DLD1 (cell line): ENCODE data around the gene CAMK2A.

Experiments used
- in situ Hi-C: cut with HindIII; loops from 2 replicates; pipeline ENCODE4 v1.10.0; 2017; ENCODE audit warnings: low sequenced_read_pairs

Gene CAMK2A

DNA sequence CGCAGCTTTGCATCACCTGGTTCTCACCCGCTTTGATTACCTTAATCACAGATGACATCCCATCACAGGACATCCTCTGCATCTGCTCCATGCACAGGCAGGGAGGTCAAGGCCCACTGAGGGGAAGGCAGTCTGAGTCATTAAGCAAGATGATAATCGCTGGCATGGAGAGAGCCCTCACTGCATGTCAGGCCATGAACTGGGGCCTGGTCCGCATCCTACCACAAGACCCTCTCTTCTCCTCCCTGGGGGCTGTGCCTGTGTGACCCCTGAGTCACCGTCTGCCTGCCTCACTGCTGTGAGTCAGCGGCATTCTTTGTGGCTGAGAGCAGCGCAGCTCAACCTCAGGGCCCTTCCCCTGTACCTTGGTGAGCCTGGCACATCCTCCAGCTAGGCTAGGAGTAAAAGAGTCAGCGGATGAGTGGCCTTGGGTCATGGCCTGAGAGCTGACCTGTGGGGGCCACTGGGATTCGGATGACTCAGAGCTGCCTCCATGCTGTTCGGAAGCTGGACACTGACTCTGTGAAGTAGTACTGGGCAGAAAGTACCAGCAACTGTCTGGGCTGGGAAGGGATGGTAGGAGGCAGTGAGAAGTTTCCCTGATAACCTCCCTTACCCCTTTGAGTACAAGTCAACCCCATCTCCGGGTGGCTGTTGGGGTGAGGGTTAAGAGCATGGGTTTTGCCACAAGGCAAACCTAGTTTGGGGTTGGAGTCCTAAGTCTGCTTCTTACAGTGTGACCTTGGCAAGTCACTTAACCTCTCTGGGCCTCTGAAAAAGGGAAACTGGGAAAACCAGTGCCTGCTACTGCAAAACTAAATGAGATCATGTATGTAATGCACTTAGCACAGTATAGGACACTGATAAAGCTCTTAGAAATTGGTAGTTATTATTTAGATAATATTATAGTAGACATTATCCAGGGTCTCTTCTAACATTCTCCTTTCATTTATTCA, 27.8 kb upstream of the CAMK2A start:
- in situ Hi-C loops, result no loop called here

DNA sequence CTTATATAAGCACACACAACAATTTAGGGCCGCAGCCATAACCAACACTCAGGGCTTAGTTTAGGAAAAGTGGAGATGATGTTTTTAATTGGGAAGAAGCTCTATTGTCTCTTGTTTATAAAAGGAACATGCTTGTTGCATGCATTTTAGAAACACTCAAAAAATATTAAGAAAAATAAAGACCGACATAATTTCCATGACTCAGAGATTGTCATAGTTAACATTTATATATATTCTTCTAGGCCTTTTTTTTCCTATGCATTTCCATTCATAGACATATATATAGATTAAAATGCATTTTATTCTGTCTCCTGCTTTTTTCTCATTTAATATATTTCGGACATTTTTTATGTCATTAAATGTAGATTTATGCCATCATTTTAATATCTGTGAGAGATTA, 26.7 kb upstream of the CAMK2A start:
- in situ Hi-C loops, result no loop called here

DNA sequence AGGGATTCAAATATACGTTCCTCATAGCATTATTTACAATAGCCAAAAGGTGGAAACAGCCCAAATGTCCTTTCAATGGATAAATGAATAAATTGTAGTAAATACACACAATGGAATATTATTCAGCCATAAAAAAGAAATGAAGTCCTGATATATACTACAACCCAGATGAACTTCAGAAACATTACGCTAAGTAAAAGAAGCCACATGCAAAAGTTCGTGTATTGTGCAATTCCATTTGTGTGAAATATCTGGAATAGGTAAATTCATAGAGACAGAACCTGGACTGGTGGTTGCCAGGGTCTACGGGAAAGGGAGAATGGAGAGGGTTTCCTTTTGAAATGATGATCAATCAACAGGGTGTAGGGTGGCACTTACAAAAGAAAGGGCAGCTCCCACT, 25.7 kb upstream of the CAMK2A start:
- in situ Hi-C loops, result no loop called here

DNA sequence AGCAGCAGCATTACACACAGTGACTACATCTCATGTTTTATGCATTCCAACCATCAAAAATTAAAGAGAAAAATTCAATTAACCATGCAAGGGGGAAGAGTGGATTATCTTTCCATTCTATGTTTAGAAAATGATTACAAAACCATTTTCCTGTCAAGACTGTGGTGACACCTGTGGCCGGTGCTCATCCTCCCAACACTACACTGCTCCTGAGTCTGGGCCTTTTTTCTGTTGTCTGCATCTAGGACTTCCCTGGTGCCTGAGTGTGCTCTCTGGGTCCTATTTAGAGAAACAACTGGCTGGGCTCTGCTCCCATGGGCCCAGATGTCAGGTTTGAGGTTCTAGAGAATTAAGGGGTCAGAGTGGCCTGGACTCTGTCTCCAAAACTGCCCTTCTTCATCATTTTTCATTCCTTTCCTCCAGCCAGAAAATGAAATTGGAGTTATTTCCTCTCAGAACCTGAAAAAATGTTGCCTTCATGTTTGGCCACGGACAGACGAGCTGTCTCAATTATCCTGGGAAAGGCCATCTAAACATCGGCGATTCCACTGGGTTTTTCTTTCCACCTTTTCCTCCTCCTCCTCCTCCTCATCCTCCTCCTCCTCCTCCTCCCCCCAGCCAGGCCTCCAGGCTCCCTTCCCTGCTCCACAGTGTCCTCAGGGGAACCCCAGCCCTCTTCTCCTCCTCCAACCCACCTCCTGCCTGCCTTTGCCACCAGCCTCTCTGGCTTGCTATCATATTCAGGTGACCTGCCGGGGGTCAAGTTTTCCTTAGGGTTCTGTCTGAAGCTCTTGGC, 24.5 kb upstream of the CAMK2A start:
- in situ Hi-C loops, result no loop called here

DNA sequence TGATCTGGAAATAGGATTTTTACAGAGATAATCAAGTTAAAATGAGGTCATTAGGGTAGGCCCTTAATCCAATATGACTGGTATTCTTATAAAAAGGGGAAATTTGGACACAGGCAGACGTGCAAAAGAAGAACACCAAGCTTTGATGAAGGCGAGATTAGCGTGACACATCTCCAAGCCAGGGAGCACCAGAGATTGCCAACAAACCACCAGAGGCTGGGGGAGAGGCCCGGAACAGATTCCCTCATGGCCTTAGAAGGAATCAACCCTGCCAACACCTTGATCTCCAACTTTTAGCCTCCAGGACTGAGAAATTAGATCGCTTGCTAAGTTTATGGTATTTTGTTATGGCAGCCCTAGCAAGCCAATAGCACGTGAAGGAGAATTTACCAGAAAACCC, 23.9 kb upstream of the CAMK2A start:
- in situ Hi-C loops, result no loop called here

DNA sequence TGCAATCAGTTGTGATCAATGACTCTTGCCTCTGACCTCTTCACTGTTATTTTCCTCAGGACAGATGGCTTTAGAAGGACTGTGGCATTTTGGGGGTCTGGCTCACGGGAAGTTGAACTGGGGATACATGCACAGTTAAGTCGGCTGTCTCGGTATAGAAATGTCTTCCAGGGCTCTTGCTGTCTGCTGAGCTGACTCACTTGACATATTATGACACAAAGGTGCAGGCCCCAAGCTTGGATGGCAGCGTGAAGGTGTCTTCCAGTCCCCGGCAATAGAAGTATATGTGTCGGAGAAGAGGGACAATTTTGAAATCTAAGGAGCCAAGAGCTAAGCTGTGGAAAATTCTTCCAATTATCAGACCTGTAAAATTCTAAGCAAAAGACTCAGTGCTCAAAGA, 22.9 kb upstream of the CAMK2A start:
- in situ Hi-C loops, result no loop called here

DNA sequence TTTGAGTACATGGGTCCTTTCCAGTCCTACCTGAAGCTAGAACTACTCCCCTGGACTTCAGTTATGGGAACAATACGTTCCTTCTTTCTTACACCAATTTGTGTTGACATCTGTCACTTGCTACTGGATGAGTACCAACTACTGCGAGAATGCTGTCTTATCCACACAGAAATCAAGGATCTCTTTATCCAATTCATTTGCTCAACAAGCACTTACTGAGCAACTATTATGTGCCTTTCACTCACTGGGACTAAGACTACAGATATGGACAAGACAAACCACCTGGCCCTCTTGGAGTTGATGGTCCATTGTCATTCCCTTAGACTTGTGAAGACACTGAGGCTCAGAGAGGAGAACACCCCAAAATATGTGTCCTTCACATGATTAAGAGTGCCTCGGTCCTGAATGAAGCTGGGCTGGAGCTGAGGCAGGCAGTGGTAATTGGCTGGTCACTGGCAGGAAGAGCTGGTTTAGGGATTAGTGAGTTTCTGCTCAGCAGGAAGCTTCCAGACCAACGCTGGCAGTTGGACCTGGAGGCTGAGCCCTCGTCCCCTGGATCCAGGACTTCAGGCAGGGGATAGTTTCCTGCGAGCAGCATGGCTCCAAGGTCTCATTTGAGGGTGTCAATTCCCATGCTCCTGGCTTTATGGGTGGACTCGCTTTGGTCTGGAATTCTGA, 21.6 kb upstream of the CAMK2A start:
- in situ Hi-C loops, result no loop called here

DNA sequence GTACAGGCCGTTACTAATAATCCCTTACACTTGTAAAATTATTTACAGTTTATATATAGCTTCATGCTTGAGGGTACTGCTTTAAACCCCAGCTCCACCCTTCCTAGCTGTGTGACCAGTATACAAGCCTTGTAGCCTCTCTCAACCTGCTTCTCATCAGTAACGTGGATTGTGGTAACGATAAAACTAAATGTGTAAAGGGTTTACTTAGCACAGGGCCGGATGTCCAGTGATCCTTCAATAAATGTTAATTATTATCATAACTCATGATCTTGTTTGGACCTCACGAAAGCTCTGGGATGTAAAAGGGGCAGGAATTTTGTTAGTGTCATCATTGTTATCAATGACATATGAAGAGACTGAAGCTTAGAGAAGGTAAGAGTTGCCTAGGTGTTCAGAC, 20.7 kb upstream of the CAMK2A start:
- in situ Hi-C loops, result no loop called here

DNA sequence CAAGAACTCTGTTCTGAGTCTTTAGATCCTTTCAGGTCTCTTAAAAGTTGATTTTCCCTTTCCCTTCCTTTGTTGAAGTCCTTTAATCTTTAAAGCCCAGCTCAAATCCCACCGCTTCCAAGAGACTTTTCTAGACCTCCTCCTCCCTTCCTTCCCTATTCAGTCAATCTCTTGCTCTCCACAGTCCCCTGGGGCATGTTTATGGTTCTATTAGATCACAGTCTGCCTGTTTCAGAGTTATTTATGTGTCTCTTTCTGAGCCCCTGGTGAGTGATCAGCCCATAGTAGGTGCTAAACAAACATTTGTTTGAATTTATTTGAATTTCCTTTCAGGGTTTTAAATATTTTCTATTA, 20.3 kb upstream of the CAMK2A start:
- in situ Hi-C loops, result no loop called here

DNA sequence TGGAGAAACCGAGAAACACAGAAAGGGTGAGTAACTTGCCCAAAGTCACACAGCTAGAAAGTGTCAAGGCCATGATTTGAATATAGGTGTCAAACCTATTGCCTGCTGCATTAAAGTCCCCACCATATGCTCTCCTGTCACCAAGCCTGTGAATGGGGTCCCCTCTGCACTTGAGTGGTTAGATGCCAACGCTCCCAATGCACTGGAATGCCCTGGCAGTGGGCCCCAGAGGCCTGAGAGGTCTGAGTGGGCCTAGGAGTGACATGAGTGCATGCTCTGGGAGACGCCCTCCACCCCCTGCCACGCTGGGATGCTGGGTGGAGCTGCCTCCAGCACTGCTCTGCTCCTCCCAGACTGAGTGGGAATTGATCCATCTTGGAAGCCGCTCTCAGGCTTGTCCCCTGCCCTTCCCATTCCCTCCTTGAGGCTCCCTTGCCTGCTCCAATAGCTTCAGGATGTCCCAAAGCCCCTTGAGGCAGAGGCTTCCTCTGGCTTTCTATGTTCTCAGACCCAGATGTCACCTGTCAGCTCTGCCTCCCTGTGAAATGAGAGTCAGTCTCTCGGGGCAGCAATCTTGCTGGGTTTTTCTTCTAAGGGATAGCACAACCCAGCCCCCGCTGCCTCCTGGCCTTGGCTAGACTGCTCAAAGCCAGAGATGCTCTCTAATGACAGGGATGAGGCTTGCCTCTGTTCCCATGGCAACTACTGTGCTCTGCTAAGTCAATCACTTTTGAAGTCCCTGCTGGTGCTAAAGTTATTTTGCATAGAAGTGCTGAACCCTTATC, 19.7 kb upstream of the CAMK2A start:
- in situ Hi-C loops, result no loop called here

DNA sequence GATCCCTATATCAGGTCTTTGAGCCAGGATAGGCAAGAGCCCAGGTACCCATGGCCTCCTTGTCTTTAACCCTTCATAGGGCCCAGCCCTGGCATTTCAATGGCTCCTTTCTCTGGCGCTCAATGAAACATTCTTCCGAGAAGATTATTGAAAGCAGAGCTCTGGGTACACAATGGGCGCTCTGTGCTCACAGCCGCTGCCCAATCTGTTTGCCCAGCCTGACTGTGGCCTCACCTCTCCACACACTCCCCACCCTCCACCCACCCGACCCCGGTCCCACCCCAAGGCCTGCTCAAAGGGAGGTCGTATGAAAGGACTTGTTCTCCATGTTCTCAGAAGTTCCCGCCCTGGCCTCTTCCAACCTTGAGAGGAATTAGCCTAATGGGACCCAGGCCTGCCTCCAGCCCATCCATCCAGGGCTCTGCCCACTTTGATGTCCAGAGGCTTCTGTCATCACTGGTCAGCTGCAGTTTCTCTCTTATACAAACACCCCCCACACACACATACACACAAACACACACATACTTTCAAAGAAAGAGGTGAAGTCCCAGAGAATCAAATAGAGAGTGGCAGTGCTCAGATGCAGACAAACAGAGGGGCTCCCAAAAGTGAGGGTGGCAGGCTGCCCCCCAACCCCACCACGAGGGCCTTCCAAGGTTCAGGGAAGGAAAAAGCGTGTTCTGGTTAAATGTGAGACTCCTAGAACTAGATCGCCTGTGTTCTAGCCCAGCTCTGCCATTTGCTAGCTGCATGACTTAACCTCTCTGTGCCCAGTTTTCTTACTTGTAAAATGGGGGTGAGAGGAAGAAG, 18.2 kb upstream of the CAMK2A start:
- in situ Hi-C loops, result no loop called here

DNA sequence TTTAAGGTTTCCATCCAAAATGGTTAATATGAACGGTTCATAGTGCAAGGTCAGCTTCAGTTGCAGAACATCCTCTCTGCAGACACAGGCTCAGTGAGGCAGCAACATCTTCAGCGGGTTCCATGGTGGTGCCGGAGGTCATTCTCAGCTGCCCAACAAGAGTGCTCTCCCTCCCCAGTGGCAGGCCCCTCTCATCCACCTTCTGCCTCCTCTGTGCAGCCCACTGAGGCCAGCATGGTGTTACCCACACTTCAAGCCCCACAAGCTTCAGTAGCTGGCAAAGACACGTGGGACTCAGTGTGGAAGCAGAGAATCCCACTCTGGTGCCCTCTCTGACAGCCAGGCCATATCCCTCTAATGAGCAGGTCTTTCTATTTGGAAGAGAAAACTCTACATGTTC, 17.2 kb upstream of the CAMK2A start:
- in situ Hi-C loops, result no loop called here

DNA sequence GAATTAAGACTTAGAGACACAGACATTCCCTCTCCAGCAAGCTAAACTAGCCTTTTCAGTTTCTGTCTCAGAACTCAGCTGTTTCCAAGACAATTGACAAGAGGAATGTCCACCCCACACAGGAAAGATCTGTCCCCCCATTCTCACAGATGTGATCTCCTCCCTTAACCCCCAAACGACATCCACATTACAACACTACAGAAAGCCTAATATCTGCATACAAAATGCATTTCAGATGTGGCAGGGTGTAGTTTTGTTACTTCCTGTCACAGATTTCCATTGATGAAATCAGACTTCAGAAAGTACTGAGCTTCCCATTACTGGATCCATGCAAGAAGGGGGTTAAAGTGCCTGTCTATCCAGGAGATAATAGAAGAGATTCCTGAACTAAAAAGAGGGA, 16.0 kb upstream of the CAMK2A start:
- in situ Hi-C loops, result no loop called here

DNA sequence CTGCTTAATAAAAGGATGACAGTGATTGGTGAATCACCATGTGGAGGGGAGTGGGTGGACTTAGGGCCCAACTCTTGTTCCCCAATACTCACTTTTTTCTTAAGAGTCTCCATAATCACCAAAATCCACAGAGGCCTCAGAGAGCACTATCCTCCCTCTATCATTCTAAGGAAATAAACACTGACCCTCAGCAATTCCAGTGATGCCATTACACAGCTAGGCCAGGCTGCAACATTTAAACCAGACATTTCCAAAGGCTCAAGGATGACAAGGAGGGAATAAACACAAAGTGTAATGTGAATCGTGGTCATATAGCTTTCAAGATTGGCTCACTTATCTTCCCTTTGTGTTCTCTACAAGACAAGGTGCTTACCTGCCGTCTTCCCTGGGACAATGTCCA, 15.5 kb upstream of the CAMK2A start:
- in situ Hi-C loops, result no loop called here

DNA sequence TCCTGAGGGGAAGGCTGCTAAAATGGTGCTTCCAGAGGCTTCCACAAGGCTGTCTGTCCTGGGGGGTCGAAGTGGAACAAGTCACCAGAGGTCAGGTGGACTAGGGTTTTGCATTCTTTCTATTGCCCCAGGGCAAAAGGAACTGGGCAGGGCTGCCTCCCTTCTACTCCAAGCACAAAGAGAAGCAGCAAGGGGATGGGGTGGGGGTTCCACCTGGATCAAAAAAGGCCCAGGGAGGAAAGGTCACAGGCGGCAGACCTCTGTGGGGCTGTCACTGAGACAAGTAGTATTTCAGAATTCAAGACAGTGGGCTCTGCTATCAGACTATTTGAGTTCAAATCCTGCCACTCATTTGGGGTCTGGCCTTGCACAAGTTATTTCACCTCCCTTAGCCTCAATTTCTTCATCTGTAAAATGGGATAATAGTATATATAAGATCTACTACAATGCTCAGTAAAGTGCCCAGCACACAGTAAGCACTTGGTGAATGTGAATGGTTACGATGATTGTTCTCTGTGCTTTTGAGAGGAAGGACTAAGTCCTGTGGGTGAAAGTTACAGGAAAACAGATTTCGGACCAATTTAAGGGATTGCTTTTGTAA, 15.0 kb upstream of the CAMK2A start:
- in situ Hi-C loops, result no loop called here

DNA sequence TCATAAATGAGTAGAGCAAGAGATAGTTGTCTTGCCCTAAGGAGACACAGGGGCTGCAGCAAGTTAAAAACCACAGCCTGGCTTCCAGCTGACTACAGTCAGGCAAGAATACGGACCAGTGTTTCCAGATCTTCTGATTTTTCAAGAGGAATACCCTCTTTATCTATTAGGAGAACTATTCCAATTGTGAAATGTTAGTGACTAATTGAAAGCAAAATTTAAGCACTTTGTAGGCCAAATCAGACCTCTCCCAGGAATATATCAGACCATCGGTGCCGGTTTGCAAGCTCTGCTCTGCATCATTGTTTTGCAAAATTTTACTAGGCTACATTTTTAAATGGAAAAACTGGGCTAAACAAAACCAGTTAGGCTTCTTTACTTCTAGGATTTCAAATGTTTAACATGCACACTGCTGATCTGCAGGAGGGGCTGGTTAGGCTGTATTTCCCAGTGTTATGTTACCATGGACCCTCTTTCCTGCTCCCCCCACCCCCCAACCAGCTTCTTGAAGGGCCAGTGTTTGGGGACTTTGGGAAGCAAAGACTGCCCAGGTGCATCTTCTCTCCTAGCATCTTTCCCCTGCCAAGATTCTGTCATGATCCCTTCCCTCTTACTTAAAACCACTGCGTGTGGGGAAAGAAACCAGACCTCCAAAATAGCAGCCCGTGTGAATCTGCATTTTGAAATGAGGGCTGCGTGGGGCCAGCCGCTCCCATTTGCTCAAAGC, 14.2 kb upstream of the CAMK2A start:
- in situ Hi-C loops, result no loop called here

DNA sequence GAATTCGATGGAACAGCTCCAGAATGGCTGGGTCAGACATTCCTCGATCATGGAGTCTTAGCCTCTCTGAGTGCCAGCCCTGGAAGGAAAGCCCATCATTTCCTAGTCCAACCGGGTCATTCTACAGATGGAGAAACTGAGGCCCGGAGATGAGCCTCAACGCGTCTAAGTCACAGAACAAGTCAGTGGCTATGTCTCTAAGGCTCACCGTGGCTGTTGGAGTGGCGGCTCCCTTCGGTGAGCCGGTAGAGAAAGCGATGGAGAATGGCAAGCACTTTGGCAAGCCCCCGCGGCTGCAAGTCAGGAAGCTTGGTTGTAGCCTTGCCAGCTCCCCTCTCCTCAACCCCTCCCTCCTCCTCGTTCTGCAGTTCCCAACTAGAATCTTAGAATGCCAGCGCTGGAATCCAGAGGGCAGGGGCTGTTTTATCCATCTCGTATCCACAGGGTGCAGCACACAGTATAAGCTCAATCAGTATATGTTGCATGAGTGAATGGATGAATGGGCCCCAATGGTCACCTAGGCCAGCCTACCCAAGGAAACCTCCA, 13.6 kb upstream of the CAMK2A start:
- in situ Hi-C loops, result no loop called here

DNA sequence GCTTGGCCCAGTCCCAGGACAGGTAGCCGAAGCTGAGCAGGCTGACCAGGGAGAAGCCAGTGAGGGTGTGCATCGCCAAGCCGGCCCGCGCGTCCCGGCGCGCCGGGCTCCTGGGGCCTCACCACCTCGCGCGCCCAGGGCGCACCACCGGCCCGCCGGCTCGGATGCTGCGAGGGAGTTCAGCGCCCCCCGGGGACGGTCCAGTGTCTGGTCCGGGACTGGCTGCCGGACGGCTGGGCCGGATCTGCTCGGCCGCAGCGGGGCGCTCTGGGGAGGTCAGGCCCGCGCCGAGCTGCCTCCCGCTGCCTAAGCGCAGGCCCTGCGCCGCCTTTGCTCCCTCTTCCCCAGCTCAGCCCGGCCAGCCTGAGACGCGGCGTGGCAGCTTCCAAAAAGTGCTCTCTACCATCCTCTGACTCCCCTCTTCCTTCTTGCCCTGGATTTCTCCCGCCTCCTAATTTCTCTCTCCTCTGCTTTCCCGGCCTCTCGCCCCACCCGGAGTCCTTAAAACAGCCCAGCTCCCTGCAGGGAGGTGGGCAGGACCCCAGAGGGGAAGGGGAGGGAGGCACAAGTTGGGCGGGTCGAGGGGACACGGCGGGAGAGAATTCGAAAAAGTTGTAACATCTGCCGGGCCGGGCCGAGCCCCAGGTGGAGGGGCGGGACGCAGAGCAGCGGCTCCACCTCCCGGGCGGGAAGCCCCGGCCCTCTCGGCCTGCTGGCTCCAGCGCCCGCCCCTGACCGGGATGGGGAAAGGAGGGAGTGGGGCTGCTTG, 12.9 kb upstream of the CAMK2A start, which contains the start of gene ARSI:
Gene ARSI, minus strand, starts transcription at position 605 of the 769 bp plus-strand sequence. Its CDS starts 532 bp downstream, at position 73.
- in situ Hi-C loops, result no loop called here
